Ishikawa (cell line): ENCODE results near the gene SUSD2.

Experiments used
- CEBPB ChIP-seq: IDR thresholded peaks from 2 replicates; pipeline ENCODE4 v1.6.1; 2012
- CREB1 ChIP-seq: IDR thresholded peaks from 2 replicates; pipeline ENCODE4 v1.6.1; 2012; ENCODE audit warnings: low read depth
- EGR1 ChIP-seq: IDR thresholded peaks from 2 replicates; pipeline ENCODE4 v1.6.1; 2012
- EP300 ChIP-seq: IDR thresholded peaks from 2 replicates; pipeline ENCODE4 v1.6.1; 2012; ENCODE audit warnings: borderline replicate concordance
- FOXM1 ChIP-seq: IDR thresholded peaks from 2 replicates; pipeline ENCODE4 v1.6.1; 2012; ENCODE audit warnings: low read depth, borderline replicate concordance
- NFIC ChIP-seq: IDR thresholded peaks from 2 replicates; pipeline ENCODE4 v1.6.1; 2012
- RAD21 ChIP-seq: IDR thresholded peaks from 2 replicates; pipeline ENCODE4 v1.6.1; 2012; ENCODE audit warnings: low read depth
- TAF1 ChIP-seq: IDR thresholded peaks from 2 replicates; pipeline ENCODE4 v1.6.1; 2012; ENCODE audit warnings: low read depth, mild to moderate bottlenecking
- TCF12 ChIP-seq: IDR thresholded peaks from 2 replicates; pipeline ENCODE4 v1.6.1; 2012; ENCODE audit warnings: low read depth
- TEAD4 ChIP-seq: IDR thresholded peaks from 2 replicates; pipeline ENCODE4 v1.6.1; 2012
- YY1 ChIP-seq: IDR thresholded peaks from 2 replicates; pipeline ENCODE4 v1.6.1; 2012; ENCODE audit warnings: low read depth
- ZBTB7A ChIP-seq: IDR thresholded peaks from 2 replicates; pipeline ENCODE4 v1.6.1; 2012; ENCODE audit warnings: low read depth
- TF ChIP-seq, protein P1 (sequence below): IDR thresholded peaks from 2 replicates; pipeline ENCODE4 v1.6.1; 2012; ENCODE audit warnings: low read depth, mild to moderate bottlenecking
- TF ChIP-seq, protein P2 (sequence below): IDR thresholded peaks from 2 replicates; pipeline ENCODE4 v1.6.1; 2012
- TF ChIP-seq, protein P3 (sequence below): IDR thresholded peaks from 2 replicates; pipeline ENCODE4 v1.6.1; 2012

SUSD2 gene

GRCh38 chr22:24140357-24140756 is 40.9 kb upstream of the SUSD2 start:
- TF ChIP-seq NFIC = no peak
- no peak for TF ChIP-seq TEAD4
- TF ChIP-seq, protein P1, sequence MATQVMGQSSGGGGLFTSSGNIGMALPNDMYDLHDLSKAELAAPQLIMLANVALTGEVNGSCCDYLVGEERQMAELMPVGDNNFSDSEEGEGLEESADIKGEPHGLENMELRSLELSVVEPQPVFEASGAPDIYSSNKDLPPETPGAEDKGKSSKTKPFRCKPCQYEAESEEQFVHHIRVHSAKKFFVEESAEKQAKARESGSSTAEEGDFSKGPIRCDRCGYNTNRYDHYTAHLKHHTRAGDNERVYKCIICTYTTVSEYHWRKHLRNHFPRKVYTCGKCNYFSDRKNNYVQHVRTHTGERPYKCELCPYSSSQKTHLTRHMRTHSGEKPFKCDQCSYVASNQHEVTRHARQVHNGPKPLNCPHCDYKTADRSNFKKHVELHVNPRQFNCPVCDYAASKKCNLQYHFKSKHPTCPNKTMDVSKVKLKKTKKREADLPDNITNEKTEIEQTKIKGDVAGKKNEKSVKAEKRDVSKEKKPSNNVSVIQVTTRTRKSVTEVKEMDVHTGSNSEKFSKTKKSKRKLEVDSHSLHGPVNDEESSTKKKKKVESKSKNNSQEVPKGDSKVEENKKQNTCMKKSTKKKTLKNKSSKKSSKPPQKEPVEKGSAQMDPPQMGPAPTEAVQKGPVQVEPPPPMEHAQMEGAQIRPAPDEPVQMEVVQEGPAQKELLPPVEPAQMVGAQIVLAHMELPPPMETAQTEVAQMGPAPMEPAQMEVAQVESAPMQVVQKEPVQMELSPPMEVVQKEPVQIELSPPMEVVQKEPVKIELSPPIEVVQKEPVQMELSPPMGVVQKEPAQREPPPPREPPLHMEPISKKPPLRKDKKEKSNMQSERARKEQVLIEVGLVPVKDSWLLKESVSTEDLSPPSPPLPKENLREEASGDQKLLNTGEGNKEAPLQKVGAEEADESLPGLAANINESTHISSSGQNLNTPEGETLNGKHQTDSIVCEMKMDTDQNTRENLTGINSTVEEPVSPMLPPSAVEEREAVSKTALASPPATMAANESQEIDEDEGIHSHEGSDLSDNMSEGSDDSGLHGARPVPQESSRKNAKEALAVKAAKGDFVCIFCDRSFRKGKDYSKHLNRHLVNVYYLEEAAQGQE = no peak
- TF ChIP-seq CEBPB = no peak
- no peak for TF ChIP-seq FOXM1
- TF ChIP-seq, protein P2, sequence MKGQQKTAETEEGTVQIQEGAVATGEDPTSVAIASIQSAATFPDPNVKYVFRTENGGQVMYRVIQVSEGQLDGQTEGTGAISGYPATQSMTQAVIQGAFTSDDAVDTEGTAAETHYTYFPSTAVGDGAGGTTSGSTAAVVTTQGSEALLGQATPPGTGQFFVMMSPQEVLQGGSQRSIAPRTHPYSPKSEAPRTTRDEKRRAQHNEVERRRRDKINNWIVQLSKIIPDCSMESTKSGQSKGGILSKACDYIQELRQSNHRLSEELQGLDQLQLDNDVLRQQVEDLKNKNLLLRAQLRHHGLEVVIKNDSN = no peak
- TF ChIP-seq YY1 = no peak
- no peak for TF ChIP-seq TCF12
- TF ChIP-seq TAF1 = no peak
- TF ChIP-seq, protein P3, sequence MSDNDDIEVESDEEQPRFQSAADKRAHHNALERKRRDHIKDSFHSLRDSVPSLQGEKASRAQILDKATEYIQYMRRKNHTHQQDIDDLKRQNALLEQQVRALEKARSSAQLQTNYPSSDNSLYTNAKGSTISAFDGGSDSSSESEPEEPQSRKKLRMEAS = no peak
- no peak for TF ChIP-seq RAD21
- TF ChIP-seq ZBTB7A = no peak

DNA sequence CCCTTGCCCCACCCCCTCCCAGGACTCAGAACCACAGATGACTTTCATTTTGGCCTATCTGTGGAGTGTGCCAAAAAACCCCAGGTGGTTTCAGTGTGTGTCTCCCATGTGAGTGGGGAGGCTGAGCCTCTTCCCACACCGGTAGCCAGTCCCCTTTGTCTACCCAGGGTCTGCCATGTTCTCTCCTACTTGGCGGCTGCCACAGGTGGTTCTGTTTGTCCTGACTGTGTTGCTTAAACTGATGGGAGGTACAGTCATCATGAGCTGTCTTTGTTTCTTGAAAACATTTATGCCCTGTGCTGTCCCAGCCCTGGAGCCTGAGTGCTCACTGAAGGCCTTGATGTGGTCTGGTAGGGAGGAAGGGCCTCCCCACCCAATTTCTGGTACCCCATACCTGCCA is 39.7 kb upstream of the SUSD2 start:
- no peak for TF ChIP-seq TCF12

- TF ChIP-seq EP300 (no peak), TCF12 (no peak), TEAD4 (no peak), CREB1 (no peak), RAD21 (no peak), ZBTB7A (no peak), YY1 (no peak), EGR1 (no peak), NFIC (no peak), TAF1 (no peak), CEBPB (no peak), FOXM1 (no peak)
- TF ChIP-seq, protein P1 = no peak
- TF ChIP-seq, protein P2 = no peak
- TF ChIP-seq, protein P3 = no peak
Measured at GRCh38 chr22:24142241-24142640, 39.0 kb upstream of the SUSD2 start.

- TF ChIP-seq CREB1 = no peak
- TF ChIP-seq, protein P1 = no peak
Measured at GRCh38 chr22:24142831-24143230, 38.5 kb upstream of the SUSD2 start.

DNA sequence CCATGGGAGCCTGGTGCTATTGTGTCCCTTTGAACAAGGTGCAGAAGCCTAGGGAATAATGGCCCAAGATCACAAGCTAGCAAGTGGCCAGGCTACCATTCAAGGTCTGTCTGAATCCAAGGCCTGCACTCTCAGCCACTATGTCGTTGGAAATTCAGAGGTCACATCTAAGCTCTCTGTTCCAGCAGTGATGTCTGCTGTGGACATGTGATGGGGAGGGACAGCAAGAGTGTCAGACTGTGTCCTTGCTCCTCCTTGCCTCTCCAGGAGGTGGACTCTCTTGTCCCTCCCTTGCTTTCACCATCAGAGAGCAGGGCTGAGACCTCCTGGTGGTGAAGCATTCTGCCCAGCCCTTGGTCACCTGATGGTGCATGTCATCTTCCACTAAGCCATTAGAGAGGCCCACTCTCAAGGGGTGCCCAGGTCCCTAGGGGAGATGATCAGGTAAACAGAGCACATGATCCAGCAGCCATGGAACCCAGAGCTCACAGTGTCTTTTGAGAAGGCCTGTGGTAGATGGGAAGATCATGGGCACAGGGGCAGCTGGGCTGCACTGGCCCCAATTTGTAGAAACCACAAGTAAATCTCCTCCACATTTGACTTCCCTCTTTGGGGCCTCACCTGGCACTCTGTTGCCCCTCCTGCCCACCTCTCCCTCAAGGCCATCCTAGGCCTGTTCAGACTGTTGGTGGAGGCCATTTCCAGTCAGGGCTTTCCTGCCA is 37.1 kb upstream of the SUSD2 start:
- TF ChIP-seq FOXM1 (no peak), EP300 (no peak), TCF12 (no peak)
